A549 (cell line): ENCODE data around the gene KIAA0753. TPM values are rescaled to one million over a fixed set of nuclear protein-coding genes. Genes with fewer than 3 reads are reported as not detected.

Experiments
- ATAC-seq, 2 experiments: fragments of 200-7000 bp in 1 of 2; fragments of >200 bp in 1 of 2; cut with Nextera tagmentation in 1 of 2; cut with Tn5 transposase in 1 of 2; 3 replicates each; pipeline versions ENCODE4 v1.8.0 to v1.9.1; 2018 to 2020; ENCODE audit warnings: mild to moderate bottlenecking in 1 of 2, moderate library complexity in 1 of 2
- CTCF ChIA-PET: fragments of 300-600 bp; sonication (Branson Sonifier 250); formaldehyde crosslinking; extraction: SDS; loops from one replicate; lab custom pipeline; 2021; ENCODE audit warnings: antibody characterized with exemption, inconsistent platforms; lab: Yijun Ruan, JAX
- POLR2A ChIA-PET: fragments of 350-600 bp; formaldehyde crosslinking; extraction: SDS; loops from one replicate; lab custom pipeline; 2021; ENCODE audit warnings: antibody characterized with exemption, inconsistent platforms; lab: Yijun Ruan, JAX
- DNase-seq, 2 experiments: peaks; one replicate each; pipeline versions ENCODE4 v3.0.0 to v3.0.0-alpha.2; 2011 to 2016; ENCODE audit warnings: low read depth in 1 of 2, low spot score in 1 of 2
- FAIRE-seq: peaks from 2 replicates; lab custom pipeline; 2011; peaks lifted over from hg19 to GRCh38; lab: Jason Lieb, UNC
- H3K27ac ChIP-seq, 2 experiments: fragments of >200 bp; sonication (Bioruptor Twin); formaldehyde crosslinking; 3 replicates each; pipeline ENCODE4 v1.5.1; 2016 to 2017
- H3K4me1 ChIP-seq: fragments of >200 bp; sonication (Bioruptor Twin); formaldehyde crosslinking; 3 replicates; pipeline ENCODE4 v1.6.1; 2016
- H3K4me2 ChIP-seq: fragments of >200 bp; sonication (Bioruptor Twin); formaldehyde crosslinking; 3 replicates; pipeline ENCODE4 v1.6.1; 2016
- H3K4me3 ChIP-seq: fragments of >200 bp; sonication (Bioruptor Twin); formaldehyde crosslinking; 3 replicates; pipeline ENCODE4 v1.5.1; 2016
- H3K9me3 ChIP-seq: fragments of >200 bp; sonication (Bioruptor Twin); formaldehyde crosslinking; 3 replicates; pipeline ENCODE4 v1.6.1; 2016
- ATOH8 ChIP-seq: fragments of 250-450 bp; sonication (Bioruptor Pico); IDR thresholded peaks from 2 replicates; pipeline ENCODE4 v1.5.0; 2020; ENCODE audit warnings: low read depth, mild to moderate bottlenecking, moderate library complexity
- CBX2 ChIP-seq: fragments of 200-600 bp; sonication (generic); IDR thresholded peaks from 2 replicates; pipeline ENCODE4 v1.6.1; 2016; ENCODE audit warnings: low read depth, mild to moderate bottlenecking, borderline replicate concordance
- CBX8 ChIP-seq: fragments of 200-600 bp; sonication (generic); IDR thresholded peaks from 2 replicates; pipeline ENCODE4 v1.6.1; 2016
- CEBPB ChIP-seq, 2 experiments: fragments of >200 bp in 1 of 2; sonication (Bioruptor Twin) in 1 of 2; formaldehyde crosslinking in 1 of 2; IDR thresholded peaks; 2 replicates each; pipeline ENCODE4 v1.6.1; 2012 to 2016
- E2F6 ChIP-seq: IDR thresholded peaks from 2 replicates; pipeline ENCODE4 v1.6.1; 2012; ENCODE audit warnings: low read depth, borderline replicate concordance
- EHMT2 ChIP-seq: fragments of 200-600 bp; sonication (generic); IDR thresholded peaks from 2 replicates; pipeline ENCODE4 v1.6.1; 2016; ENCODE audit warnings: antibody characterized with exemption, low read depth, mild to moderate bottlenecking, moderate library complexity
- ESRRA ChIP-seq: fragments of 150-350 bp; IDR thresholded peaks from 2 replicates; pipeline ENCODE4 v1.6.1; 2014; ENCODE audit warnings: mild to moderate bottlenecking, low read length, borderline replicate concordance
- FOSB ChIP-seq: fragments of 250-450 bp; sonication (Bioruptor Pico); IDR thresholded peaks from 2 replicates; pipeline ENCODE4 v1.5.0; 2020; ENCODE audit warnings: mild to moderate bottlenecking, moderate library complexity
- FOSL2 ChIP-seq, 2 experiments: fragments of 450-650 bp in 1 of 2; fragments of >200 bp in 1 of 2; sonication (Bioruptor Twin) in 1 of 2; formaldehyde crosslinking; IDR thresholded peaks; 2 replicates each; pipeline versions ENCODE4 v1.5.0 to v1.6.1; 2016 to 2020; ENCODE audit warnings: mild to moderate bottlenecking in 1 of 2, moderate library complexity in 1 of 2
- HDAC2 ChIP-seq: fragments of 200-600 bp; sonication (generic); IDR thresholded peaks from 2 replicates; pipeline ENCODE4 v1.6.1; 2016
- HEYL ChIP-seq: fragments of 250-450 bp; sonication (Bioruptor Pico); IDR thresholded peaks from 2 replicates; pipeline ENCODE4 v1.8.0; 2021; ENCODE audit warnings: mild to moderate bottlenecking, moderate library complexity
- HOXA7 ChIP-seq: fragments of 250-450 bp; sonication (Bioruptor Pico); IDR thresholded peaks from 2 replicates; pipeline ENCODE4 v1.5.0; 2020; ENCODE audit warnings: mild to moderate bottlenecking, moderate library complexity
- JUN ChIP-seq, 2 experiments: fragments of >200 bp; sonication (Bioruptor Twin); formaldehyde crosslinking; IDR thresholded peaks; 2 replicates in 1 of 2; 3 replicates in 1 of 2; pipeline ENCODE4 v1.6.1; 2016 to 2017
- KDM5A ChIP-seq: fragments of 200-600 bp; sonication (generic); IDR thresholded peaks from 2 replicates; pipeline ENCODE4 v1.6.1; 2016; ENCODE audit warnings: antibody characterized with exemption, mild to moderate bottlenecking
- MAX ChIP-seq: IDR thresholded peaks from 2 replicates; pipeline ENCODE4 v1.6.1; 2012
- MAZ ChIP-seq: fragments of 150-350 bp; IDR thresholded peaks from 2 replicates; pipeline ENCODE4 v1.6.1; 2014; ENCODE audit warnings: antibody characterized with exemption, low read depth, low read length, borderline replicate concordance
- MYC ChIP-seq: IDR thresholded peaks from 2 replicates; pipeline ENCODE4 v1.6.1; 2012; ENCODE audit warnings: mild to moderate bottlenecking, inconsistent platforms, low read length, improper control_type of control experiment, borderline replicate concordance
- NPAS2 ChIP-seq: fragments of 250-450 bp; sonication (Bioruptor Pico); IDR thresholded peaks from 2 replicates; pipeline ENCODE4 v1.8.0; 2022; ENCODE audit warnings: mild to moderate bottlenecking, moderate library complexity, borderline replicate concordance
- PHF8 ChIP-seq: fragments of 200-600 bp; sonication (generic); IDR thresholded peaks from 2 replicates; pipeline ENCODE4 v1.6.1; 2016; ENCODE audit warnings: low read depth, mild to moderate bottlenecking, antibody characterized with exemption, moderate library complexity, borderline replicate concordance
- POLR2AphosphoS2 ChIP-seq: conservative IDR thresholded peaks from 2 replicates; pipeline ENCODE4 v1.6.1; 2012; ENCODE audit warnings: low read length, improper control_type of control experiment, inconsistent platforms
- RFX5 ChIP-seq: fragments of 450-650 bp; IDR thresholded peaks from 2 replicates; pipeline ENCODE4 v1.7.1; 2014; ENCODE audit warnings: antibody characterized with exemption, mild to moderate bottlenecking, moderate library complexity
- RNF2 ChIP-seq: fragments of 200-600 bp; sonication (generic); IDR thresholded peaks from 2 replicates; pipeline ENCODE4 v1.6.1; 2016; ENCODE audit warnings: low read depth, mild to moderate bottlenecking, antibody characterized with exemption, moderate library complexity, borderline replicate concordance
- TFCP2L1 ChIP-seq: fragments of 250-450 bp; sonication (Bioruptor Pico); IDR thresholded peaks from 2 replicates; pipeline ENCODE4 v1.5.0; 2021; ENCODE audit warnings: mild to moderate bottlenecking
- USF2 ChIP-seq: fragments of 450-650 bp; IDR thresholded peaks from 2 replicates; pipeline ENCODE4 v1.6.1; 2014; ENCODE audit warnings: antibody characterized with exemption
- ZC3H11A ChIP-seq: fragments of 450-650 bp; IDR thresholded peaks from 2 replicates; pipeline ENCODE4 v1.6.1; 2014; ENCODE audit warnings: antibody characterized with exemption, mild to moderate bottlenecking
- ZNF302 ChIP-seq: fragments of 250-450 bp; sonication (Bioruptor Pico); IDR thresholded peaks from 2 replicates; pipeline ENCODE4 v1.9.0; 2021; ENCODE audit warnings: inconsistent platforms, mild to moderate bottlenecking, moderate library complexity
- WGBS: methylation state at CpG from one replicate; pipeline ENCODE4 v1.1.6; 2017; ENCODE audit errors: missing lambda C conversion rate; 5-methylcytosine and 5-hydroxymethylcytosine counted together
- polyA plus RNA-seq, 4 experiments: library from polyadenylated mRNA; depleted of rRNA in 3 of 4; stranded (reverse); fragments of >200 nt; fragmentation: RNase III in 1 of 4; extraction: RNeasy Plus Mini Kit Qiagen cat#74134 plus additional on column Dnase treatment in 1 of 4; gene quantifications; 2 replicates in 3 of 4; 3 replicates in 1 of 4; pipeline ENCODE4 v1.2.3, GENCODE V29; 2011 to 2017
- TF ChIP-seq, protein P1 (sequence below): fragments of >200 bp; sonication (Bioruptor Twin); formaldehyde crosslinking; IDR thresholded peaks from 2 replicates; pipeline ENCODE4 v1.6.1; 2016
- TF ChIP-seq, protein P2 (sequence below): fragments of 150-350 bp; IDR thresholded peaks from 2 replicates; pipeline ENCODE4 v1.6.1; 2014; ENCODE audit warnings: low read depth, mild to moderate bottlenecking, low read length

The KIAA0753 gene
- polyA plus RNA-seq, 2 of the 4 experiments (the other 2 are of a cell fraction) = 13.6 to 15.2 TPM

- Histone ChIP-seq H3K4me2 (no peak overlapping the region), H3K4me3 (no peak overlapping the region)
- POLR2A ChIA-PET = no interaction called here
- no peak for DNase-seq
- TF ChIP-seq, protein P1, sequence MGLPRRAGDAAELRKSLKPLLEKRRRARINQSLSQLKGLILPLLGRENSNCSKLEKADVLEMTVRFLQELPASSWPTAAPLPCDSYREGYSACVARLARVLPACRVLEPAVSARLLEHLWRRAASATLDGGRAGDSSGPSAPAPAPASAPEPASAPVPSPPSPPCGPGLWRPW = no peak
- 0 out of 4 replicates have a peak, but pooled peaks of 1 of the 2 experiments have one; percentile 3 for TF ChIP-seq CEBPB (IDR thresholded peaks at IDR 0.05)
- TF ChIP-seq, all 56 proteins: peak for 1
- FAIRE-seq (peak; percentile 13), ATAC-seq (no peak)
- H3K4me1 ChIP-seq = peaks cover 29% of the 10 kb centered on the region
- CTCF ChIA-PET = interaction anchor here (0.8 to 8.6 kb wide), 7 partner anchors 11 to 154 kb away, joined by 3 to 68 read pairs (median 4); partner anchors contain the start of gene AIPL1
- peaks cover 11% of the 10 kb centered on the region for H3K9me3 ChIP-seq
- WGBS = 96% methylated on average over 15 of the region's 15 CpGs
- H3K27ac ChIP-seq = peak overlapping the region; percentile 90 to 98; a peak in 4 of 6 replicates
Observed at GRCh38 chr17:6589266-6589946, 51.1 kb downstream of the KIAA0753 start.

DNA sequence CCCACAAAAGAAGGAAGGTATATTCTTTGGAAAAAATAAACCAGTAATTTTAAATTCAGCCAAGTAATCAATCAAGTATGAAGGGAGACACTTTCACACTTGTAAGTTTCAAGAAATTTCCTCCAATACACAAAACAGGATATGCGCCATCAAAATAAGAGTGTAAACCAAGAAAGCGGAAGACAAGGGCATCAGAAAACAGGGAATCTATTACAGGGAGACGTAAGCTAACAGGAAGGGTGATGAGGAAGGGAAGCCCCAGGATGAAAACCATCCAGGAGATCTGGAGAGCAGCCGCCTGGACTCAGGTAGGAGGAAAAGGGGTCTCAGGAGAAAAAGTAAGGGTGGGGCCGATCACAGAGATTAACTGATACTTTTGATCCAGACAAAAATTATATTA, 52.3 kb downstream of the KIAA0753 start:
- H3K4me2 ChIP-seq = no peak overlapping the region
- H3K4me3 ChIP-seq = no peak overlapping the region
- no peak for ATAC-seq
- no peak overlapping the region; a peak in 1 of 6 replicates for H3K27ac ChIP-seq
- peaks cover 28% of the 10 kb centered on the region for H3K4me1 ChIP-seq
- POLR2A ChIA-PET = no interaction called here
- 92% methylated on average over 5 of the region's 5 CpGs for WGBS
- TF ChIP-seq NPAS2 (CRISPR knock-in tag) (no peak), CBX2 (no peak), FOSB (CRISPR knock-in tag) (no peak), MYC (no peak), KDM5A (no peak), CBX8 (no peak), TFCP2L1 (CRISPR knock-in tag) (no peak), ZNF302 (no peak), FOSL2 (IDR thresholded peaks at IDR 0.05) (no peak), FOSL2 (CRISPR knock-in tag; IDR thresholded peaks at IDR 0.05) (no peak), ESRRA (no peak)
- TF ChIP-seq, protein P2, sequence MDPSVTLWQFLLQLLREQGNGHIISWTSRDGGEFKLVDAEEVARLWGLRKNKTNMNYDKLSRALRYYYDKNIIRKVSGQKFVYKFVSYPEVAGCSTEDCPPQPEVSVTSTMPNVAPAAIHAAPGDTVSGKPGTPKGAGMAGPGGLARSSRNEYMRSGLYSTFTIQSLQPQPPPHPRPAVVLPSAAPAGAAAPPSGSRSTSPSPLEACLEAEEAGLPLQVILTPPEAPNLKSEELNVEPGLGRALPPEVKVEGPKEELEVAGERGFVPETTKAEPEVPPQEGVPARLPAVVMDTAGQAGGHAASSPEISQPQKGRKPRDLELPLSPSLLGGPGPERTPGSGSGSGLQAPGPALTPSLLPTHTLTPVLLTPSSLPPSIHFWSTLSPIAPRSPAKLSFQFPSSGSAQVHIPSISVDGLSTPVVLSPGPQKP = no peak
- TF ChIP-seq, all 56 proteins: peak for 0
- FAIRE-seq (no peak), DNase-seq (no peak)
- H3K9me3 ChIP-seq = peaks cover 20% of the 10 kb centered on the region
- CTCF ChIA-PET = interaction anchor here (1.0 to 8.6 kb wide), 5 partner anchors 11 to 153 kb away, joined by 3 to 68 read pairs (median 5); partner anchors contain the start of gene AIPL1

GRCh38 chr17:6587310-6587709, 53.2 kb downstream of the KIAA0753 start:
- Histone ChIP-seq H3K4me3 (no peak overlapping the region), H3K4me1 (peaks cover 20% of the 10 kb centered on the region), H3K27ac (no peak overlapping the region; a peak in 1 of 6 replicates), H3K9me3 (peaks cover 28% of the 10 kb centered on the region), H3K4me2 (no peak overlapping the region)
- ChIA-PET POLR2A (no interaction called here), CTCF (interaction anchor here (1.0 to 8.6 kb wide), 4 partner anchors 10 to 114 kb away, joined by 3 to 68 read pairs (median 4); no protein-coding TSS in a partner anchor)
- 96% methylated on average over 4 of the region's 4 CpGs for whole genome bisulfite sequencing
- FAIRE-seq (no peak), ATAC-seq (no peak), DNase-seq (no peak)
- no peak for TF ChIP-seq ATOH8 (CRISPR knock-in tag)
- TF ChIP-seq TFCP2L1 (CRISPR knock-in tag) = no peak
- TF ChIP-seq ZC3H11A = no peak
- TF ChIP-seq, protein P2 = no peak
- no peak for TF ChIP-seq ESRRA
- no peak for TF ChIP-seq MAZ
- no peak for TF ChIP-seq RNF2
- TF ChIP-seq HDAC2 = no peak
- no peak for TF ChIP-seq MAX
- TF ChIP-seq HOXA7 (CRISPR knock-in tag) = no peak
- TF ChIP-seq USF2 = no peak
- TF ChIP-seq CEBPB (IDR thresholded peaks at IDR 0.05) = no peak
- no peak for TF ChIP-seq E2F6
- TF ChIP-seq PHF8 = no peak
- TF ChIP-seq JUN (IDR thresholded peaks at IDR 0.05) = no peak
- no peak for TF ChIP-seq HEYL
- TF ChIP-seq POLR2AphosphoS2 = no peak
- no peak for TF ChIP-seq EHMT2
- no peak for TF ChIP-seq RFX5
